NCI-H146 (cell line): ENCODE results near the gene ALDH2.
"Not testable (repeated sequence)": the region's sequence is repeated elsewhere in the genome, so short reads cannot be mapped to it uniquely, and the experiment has no call there.

Experiments used
- DNase-seq: peaks from one replicate; lab custom pipeline; 2025; lab: John Stamatoyannopoulos, UW

The ALDH2 gene

GRCh38 chr12:111826992-111827391 is 60.3 kb downstream of the ALDH2 start:
- DNase-seq, result no peak

- no peak for DNase-seq
Measured at GRCh38 chr12:111827907-111828306, 61.2 kb downstream of the ALDH2 start.

- no peak for DNase-seq
Measured at GRCh38 chr12:111828338-111828979, 61.7 kb downstream of the ALDH2 start.

GRCh38 chr12:111829635-111830034 is 62.9 kb downstream of the ALDH2 start:
- DNase-seq, result not testable (repeated sequence)

GRCh38 chr12:111834740-111835386 is 68.1 kb downstream of the ALDH2 start:
- not testable (repeated sequence) for DNase-seq

- DNase-seq, result not testable (repeated sequence)
Measured at GRCh38 chr12:111835531-111836181, 68.9 kb downstream of the ALDH2 start.

- no peak for DNase-seq
Measured at GRCh38 chr12:111838353-111838752, 71.6 kb downstream of the ALDH2 start.

- DNase-seq, result peak; percentile 25
Measured at GRCh38 chr12:111840807-111841206, 74.1 kb downstream of the ALDH2 start.

- DNase-seq, result peak; percentile 53
Measured at GRCh38 chr12:111841236-111841749, 74.6 kb downstream of the ALDH2 start.

GRCh38 chr12:111841750-111842555 is 75.2 kb downstream of the ALDH2 start, which contains the start of gene MAPKAPK5:
TSS of gene MAPKAPK5 (plus strand) at chr12:111842228. CDS start at chr12:111842734, 506 bp downstream.
- peak; percentile 94 for DNase-seq

GRCh38 chr12:111842556-111843396 is 76.0 kb downstream of the ALDH2 start:
- peak; percentile 45 for DNase-seq

GRCh38 chr12:111846016-111846415 is 79.3 kb downstream of the ALDH2 start:
- DNase-seq, result no peak

- no peak for DNase-seq
Measured at GRCh38 chr12:111850526-111850925, 83.8 kb downstream of the ALDH2 start.

- no peak for DNase-seq
Measured at GRCh38 chr12:111858186-111858585, 91.5 kb downstream of the ALDH2 start.

GRCh38 chr12:111858778-111859177 is 92.0 kb downstream of the ALDH2 start:
- no peak for DNase-seq

- no peak for DNase-seq
Measured at GRCh38 chr12:111864913-111865312, 98.2 kb downstream of the ALDH2 start.
